COLO829 (cell line): ENCODE data around the gene DPYSL4.

Experiments
- DNase-seq: peaks from one replicate; pipeline ENCODE4 v3.0.0; 2012; ENCODE audit warnings: low spot score

Gene DPYSL4

GRCh38 chr10:132178672-132179545 is 7.8 kb upstream of the DPYSL4 start:
- no peak for DNase-seq

- no peak for DNase-seq
Observed at GRCh38 chr10:132179551-132180392, 7.0 kb upstream of the DPYSL4 start.

- no peak for DNase-seq
Observed at GRCh38 chr10:132180736-132181135, 6.0 kb upstream of the DPYSL4 start.

GRCh38 chr10:132181691-132182425 is 4.9 kb upstream of the DPYSL4 start:
- no peak for DNase-seq

GRCh38 chr10:132182591-132182990 is 4.2 kb upstream of the DPYSL4 start:
- DNase-seq, result no peak

GRCh38 chr10:132183046-132183445 is 3.7 kb upstream of the DPYSL4 start:
- no peak for DNase-seq

GRCh38 chr10:132184816-132185593 is 1.7 kb upstream of the DPYSL4 start:
- DNase-seq, result no peak

GRCh38 chr10:132185601-132186487 is 904 bp upstream of the DPYSL4 start:
- no peak for DNase-seq

- no peak for DNase-seq
Observed at GRCh38 chr10:132187430-132188138, 836 bp downstream of the DPYSL4 start.

GRCh38 chr10:132188331-132188730 is 1.6 kb downstream of the DPYSL4 start:
- DNase-seq, result no peak

GRCh38 chr10:132189016-132189415 is 2.3 kb downstream of the DPYSL4 start:
- DNase-seq, result no peak

GRCh38 chr10:132189810-132190422 is 3.2 kb downstream of the DPYSL4 start:
- DNase-seq, result no peak

GRCh38 chr10:132192076-132192975 is 5.6 kb downstream of the DPYSL4 start:
- no peak for DNase-seq

GRCh38 chr10:132192991-132193665 is 6.4 kb downstream of the DPYSL4 start:
- DNase-seq, result no peak

- DNase-seq, result no peak
Observed at GRCh38 chr10:132193907-132194552, 7.3 kb downstream of the DPYSL4 start.

- DNase-seq, result no peak
Observed at GRCh38 chr10:132194726-132195125, 8.0 kb downstream of the DPYSL4 start.

GRCh38 chr10:132195366-132196075 is 8.8 kb downstream of the DPYSL4 start:
- DNase-seq, result no peak
